GM19324 (cell line): Measurements from ENCODE around the gene GRAP.

Experiments
- ATAC-seq: cut with Tn5 transposase; IDR thresholded peaks from one replicate; pipeline ENCODE4 v1.9.1; 2021; ENCODE audit warnings: mild to moderate bottlenecking, moderate library complexity; ENCODE audit not compliant: unreplicated experiment, low FRiP score

GRAP gene

GRCh38 chr17:19004421-19005136, 42.2 kb downstream of the GRAP start, which contains the start of gene FAM83G:
Gene FAM83G (minus strand): TSS chr17:19004764. CDS start chr17:19004041, 723 bp downstream.
- ATAC-seq, result peak; percentile 58

GRCh38 chr17:19003543-19004420, 43.0 kb downstream of the GRAP start:
- no peak for ATAC-seq

GRCh38 chr17:19002805-19003542, 43.8 kb downstream of the GRAP start:
- ATAC-seq, result no peak

GRCh38 chr17:19001907-19002590, 44.7 kb downstream of the GRAP start:
- no peak for ATAC-seq

- no peak for ATAC-seq
Measured at GRCh38 chr17:19000531-19001325, 46.0 kb downstream of the GRAP start.

GRCh38 chr17:18999911-19000310, 46.8 kb downstream of the GRAP start:
- ATAC-seq, result no peak

- no peak for ATAC-seq
Measured at GRCh38 chr17:18999394-18999793, 47.4 kb downstream of the GRAP start.

- no peak for ATAC-seq
Measured at GRCh38 chr17:18997650-18998196, 49.0 kb downstream of the GRAP start.

- no peak for ATAC-seq
Measured at GRCh38 chr17:18996458-18996857, 50.3 kb downstream of the GRAP start.

GRCh38 chr17:18995220-18995619, 51.5 kb downstream of the GRAP start:
- ATAC-seq, result no peak

GRCh38 chr17:18994631-18995030, 52.1 kb downstream of the GRAP start:
- ATAC-seq, result no peak

GRCh38 chr17:18993905-18994526, 52.7 kb downstream of the GRAP start:
- ATAC-seq, result no peak

GRCh38 chr17:18992454-18993130, 54.2 kb downstream of the GRAP start:
- peak; percentile 52 for ATAC-seq

GRCh38 chr17:18991531-18992315, 55.0 kb downstream of the GRAP start:
- no peak for ATAC-seq

- no peak for ATAC-seq
Measured at GRCh38 chr17:18990331-18990730, 56.4 kb downstream of the GRAP start.

- ATAC-seq, result no peak
Measured at GRCh38 chr17:18988546-18989173, 58.1 kb downstream of the GRAP start.
